GM12872 (cell line): ENCODE results near the gene C5orf24.

Experiments used
- CTCF ChIP-seq: IDR thresholded peaks from 3 replicates; pipeline ENCODE4 v1.5.1; 2011; ENCODE audit warnings: low read depth, mild to moderate bottlenecking, low read length, moderate library complexity; ENCODE audit not compliant: insufficient read depth

Gene C5orf24

GRCh38 chr5:134845852-134846640 lies at the start of gene C5orf24:
Gene C5orf24 (plus strand): TSS chr5:134845968. CDS start chr5:134854901, 8,933 bp downstream.
- TF ChIP-seq CTCF, result no peak

- TF ChIP-seq CTCF, result no peak
Observed at GRCh38 chr5:134798468-134798867, 47.3 kb upstream of the C5orf24 start.

- no peak for TF ChIP-seq CTCF
Observed at GRCh38 chr5:134803821-134804220, 41.9 kb upstream of the C5orf24 start.

- no peak for TF ChIP-seq CTCF
Observed at GRCh38 chr5:134813407-134813806, 32.4 kb upstream of the C5orf24 start.

- no peak for TF ChIP-seq CTCF
Observed at GRCh38 chr5:134813827-134814226, 31.9 kb upstream of the C5orf24 start.

- no peak for TF ChIP-seq CTCF
Observed at GRCh38 chr5:134817006-134817405, 28.8 kb upstream of the C5orf24 start.

- no peak for TF ChIP-seq CTCF
Observed at GRCh38 chr5:134818776-134819175, 27.0 kb upstream of the C5orf24 start.
